ENCODE results near the gene PNLIPRP2. TPM values are rescaled to one million over a fixed set of nuclear protein-coding genes. Genes with fewer than 3 reads are reported as not detected.

PNLIPRP2 gene
- polyA plus RNA-seq, 1 of the 3 experiments (the other 2 are of a cell fraction) = not detected

GRCh38 chr10:116625845-116626244 is 5.1 kb downstream of the PNLIPRP2 start:
- H3F3A ChIP-seq (replicated peaks; ENCODE audit: insufficient read depth) = no peaks in the 10 kb centered on the region
- no peaks in the 10 kb centered on the region for H3K79me2 ChIP-seq (ENCODE audit: insufficient read depth)
- ChIA-PET POLR2A (no interaction called here), CTCF (interaction anchor here (2.1 to 10.0 kb wide), 8 partner anchors 11 to 550 kb away, joined by 9 to 142 read pairs (median 28); no protein-coding TSS in a partner anchor)
- H3K4me2 ChIP-seq = no peak overlapping the region
- H3K36me3 ChIP-seq (replicated peaks in 1 of 2; ENCODE audit: control insufficient read depth in 1 of 2, insufficient read depth in 2 of 2, low read length in 1 of 2) = no peaks in the 10 kb centered on the region
- H3K27ac ChIP-seq (ENCODE audit: low read depth in 2 of 2, low read length in 1 of 2) = no peak overlapping the region
- H3K9me3 ChIP-seq = no peaks in the 10 kb centered on the region
- peaks cover 5% of the 10 kb centered on the region; the same call in 1 of the 2 replicates for H3K27me3 ChIP-seq (ENCODE audit: insufficient read depth)
- H4K20me1 ChIP-seq (ENCODE audit: insufficient read depth) = no peaks in the 10 kb centered on the region
- no peak overlapping the region for H2AFZ ChIP-seq (ENCODE audit: low read depth)
- H3K9me2 ChIP-seq = no peaks in the 10 kb centered on the region
- H3K9ac ChIP-seq = no peak overlapping the region
- 67% methylated on average over 7 of the region's 7 CpGs for WGBS (ENCODE audit: low lambda C conversion rate)
- H3K4me1 ChIP-seq (ENCODE audit: control insufficient read depth in 1 of 2, insufficient read depth in 2 of 2, low read depth in 1 of 2, low read length in 1 of 2) = no peaks in the 10 kb centered on the region; a peak in 1 of 4 replicates
- H3K4me3 ChIP-seq (ENCODE audit: low read depth in 2 of 2, low read length in 1 of 2) = no peak overlapping the region
- DNase-seq = no peak
- TF ChIP-seq PBX3 (IDR thresholded peaks at IDR 0.05) (no peak), EZH2phosphoT487 (IDR thresholded peaks at IDR 0.05; ENCODE audit: borderline replicate concordance, low read depth) (no peak), TAF1 (IDR thresholded peaks at IDR 0.05; ENCODE audit: borderline replicate concordance, low read depth, low read length) (no peak), USF2 (IDR thresholded peaks at IDR 0.05; ENCODE audit: borderline replicate concordance, low read depth, low read length) (no peak), SIN3A (IDR thresholded peaks at IDR 0.05; ENCODE audit: borderline replicate concordance, low read depth, low read length) (no peak), RFX5 (IDR thresholded peaks at IDR 0.05; ENCODE audit: low read length) (no peak), FOXM1 (IDR thresholded peaks at IDR 0.05; ENCODE audit: low read depth) (no peak), FOSL2 (IDR thresholded peaks at IDR 0.05; ENCODE audit: borderline replicate concordance, low read depth) (no peak), EP300 (IDR thresholded peaks at IDR 0.05; ENCODE audit: borderline replicate concordance in 1 of 2, low read depth in 1 of 2, low read length in 1 of 2) (no peak), MAX (IDR thresholded peaks at IDR 0.05; ENCODE audit: low read depth) (no peak), TCF12 (IDR thresholded peaks at IDR 0.05) (no peak), GABPA (IDR thresholded peaks at IDR 0.05; ENCODE audit: low read depth) (no peak), MXI1 (IDR thresholded peaks at IDR 0.05; ENCODE audit: low read depth, low read length) (no peak), POLR2AphosphoS5 (IDR thresholded peaks at IDR 0.05; ENCODE audit: low read depth, low read length) (no peak), ELF1 (IDR thresholded peaks at IDR 0.05) (no peak)
- TF ChIP-seq, protein P1, sequence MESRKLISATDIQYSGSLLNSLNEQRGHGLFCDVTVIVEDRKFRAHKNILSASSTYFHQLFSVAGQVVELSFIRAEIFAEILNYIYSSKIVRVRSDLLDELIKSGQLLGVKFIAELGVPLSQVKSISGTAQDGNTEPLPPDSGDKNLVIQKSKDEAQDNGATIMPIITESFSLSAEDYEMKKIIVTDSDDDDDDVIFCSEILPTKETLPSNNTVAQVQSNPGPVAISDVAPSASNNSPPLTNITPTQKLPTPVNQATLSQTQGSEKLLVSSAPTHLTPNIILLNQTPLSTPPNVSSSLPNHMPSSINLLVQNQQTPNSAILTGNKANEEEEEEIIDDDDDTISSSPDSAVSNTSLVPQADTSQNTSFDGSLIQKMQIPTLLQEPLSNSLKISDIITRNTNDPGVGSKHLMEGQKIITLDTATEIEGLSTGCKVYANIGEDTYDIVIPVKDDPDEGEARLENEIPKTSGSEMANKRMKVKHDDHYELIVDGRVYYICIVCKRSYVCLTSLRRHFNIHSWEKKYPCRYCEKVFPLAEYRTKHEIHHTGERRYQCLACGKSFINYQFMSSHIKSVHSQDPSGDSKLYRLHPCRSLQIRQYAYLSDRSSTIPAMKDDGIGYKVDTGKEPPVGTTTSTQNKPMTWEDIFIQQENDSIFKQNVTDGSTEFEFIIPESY (IDR thresholded peaks at IDR 0.05; ENCODE audit: borderline replicate concordance, low read depth) = no peak
- TF ChIP-seq, protein P2, sequence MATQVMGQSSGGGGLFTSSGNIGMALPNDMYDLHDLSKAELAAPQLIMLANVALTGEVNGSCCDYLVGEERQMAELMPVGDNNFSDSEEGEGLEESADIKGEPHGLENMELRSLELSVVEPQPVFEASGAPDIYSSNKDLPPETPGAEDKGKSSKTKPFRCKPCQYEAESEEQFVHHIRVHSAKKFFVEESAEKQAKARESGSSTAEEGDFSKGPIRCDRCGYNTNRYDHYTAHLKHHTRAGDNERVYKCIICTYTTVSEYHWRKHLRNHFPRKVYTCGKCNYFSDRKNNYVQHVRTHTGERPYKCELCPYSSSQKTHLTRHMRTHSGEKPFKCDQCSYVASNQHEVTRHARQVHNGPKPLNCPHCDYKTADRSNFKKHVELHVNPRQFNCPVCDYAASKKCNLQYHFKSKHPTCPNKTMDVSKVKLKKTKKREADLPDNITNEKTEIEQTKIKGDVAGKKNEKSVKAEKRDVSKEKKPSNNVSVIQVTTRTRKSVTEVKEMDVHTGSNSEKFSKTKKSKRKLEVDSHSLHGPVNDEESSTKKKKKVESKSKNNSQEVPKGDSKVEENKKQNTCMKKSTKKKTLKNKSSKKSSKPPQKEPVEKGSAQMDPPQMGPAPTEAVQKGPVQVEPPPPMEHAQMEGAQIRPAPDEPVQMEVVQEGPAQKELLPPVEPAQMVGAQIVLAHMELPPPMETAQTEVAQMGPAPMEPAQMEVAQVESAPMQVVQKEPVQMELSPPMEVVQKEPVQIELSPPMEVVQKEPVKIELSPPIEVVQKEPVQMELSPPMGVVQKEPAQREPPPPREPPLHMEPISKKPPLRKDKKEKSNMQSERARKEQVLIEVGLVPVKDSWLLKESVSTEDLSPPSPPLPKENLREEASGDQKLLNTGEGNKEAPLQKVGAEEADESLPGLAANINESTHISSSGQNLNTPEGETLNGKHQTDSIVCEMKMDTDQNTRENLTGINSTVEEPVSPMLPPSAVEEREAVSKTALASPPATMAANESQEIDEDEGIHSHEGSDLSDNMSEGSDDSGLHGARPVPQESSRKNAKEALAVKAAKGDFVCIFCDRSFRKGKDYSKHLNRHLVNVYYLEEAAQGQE (IDR thresholded peaks at IDR 0.05; ENCODE audit: low read depth, low read length) = no peak
